ACC112 (cell line): ENCODE results near the gene TUFM.
A peak's percentile ranks its signal among the peaks of the same experiment; 100 is the strongest.
"Not testable (repeated sequence)": the region's sequence is repeated elsewhere in the genome, so short reads cannot be mapped to it uniquely, and the experiment has no call there.

Experiments used
- H2AFZ ChIP-seq: fragments of 200-600 bp; sonication (generic); one replicate; pipeline ENCODE4 v1.6.0; 2017; ENCODE audit warnings: antibody characterized with exemption, low read length; ENCODE audit not compliant: unreplicated experiment
- H3K27ac ChIP-seq: fragments of 200-600 bp; sonication (generic); 2 replicates; pipeline ENCODE4 v1.5.1; 2014; ENCODE audit warnings: low read depth, mild to moderate bottlenecking, antibody characterized with exemption, low read length, moderate library complexity
- H3K27me3 ChIP-seq: fragments of 200-600 bp; sonication (generic); 2 replicates; pipeline ENCODE4 v1.6.1; 2014; ENCODE audit warnings: mild to moderate bottlenecking, antibody characterized with exemption, low read length, moderate library complexity, mixed read lengths; ENCODE audit not compliant: insufficient read depth
- H3K36me3 ChIP-seq: fragments of 200-600 bp; sonication (generic); 2 replicates; pipeline ENCODE4 v1.6.1; 2016; ENCODE audit warnings: mild to moderate bottlenecking, antibody characterized with exemption, low read length, moderate library complexity, mixed read lengths; ENCODE audit not compliant: insufficient read depth
- H3K4me1 ChIP-seq: fragments of 200-600 bp; sonication (generic); one replicate; pipeline ENCODE4 v1.6.1; 2016; ENCODE audit warnings: low read length, mixed read lengths; ENCODE audit not compliant: insufficient read depth, unreplicated experiment, control insufficient read depth
- H3K4me3 ChIP-seq: fragments of 200-600 bp; sonication (generic); 2 replicates; pipeline ENCODE4 v1.5.1; 2014; ENCODE audit warnings: mild to moderate bottlenecking, low read depth, low read length
- H3K79me2 ChIP-seq: fragments of 200-600 bp; sonication (generic); one replicate; pipeline ENCODE4 v1.6.0; 2016; ENCODE audit warnings: low read length; ENCODE audit not compliant: control insufficient read depth, unreplicated experiment, insufficient read depth

TUFM gene

DNA sequence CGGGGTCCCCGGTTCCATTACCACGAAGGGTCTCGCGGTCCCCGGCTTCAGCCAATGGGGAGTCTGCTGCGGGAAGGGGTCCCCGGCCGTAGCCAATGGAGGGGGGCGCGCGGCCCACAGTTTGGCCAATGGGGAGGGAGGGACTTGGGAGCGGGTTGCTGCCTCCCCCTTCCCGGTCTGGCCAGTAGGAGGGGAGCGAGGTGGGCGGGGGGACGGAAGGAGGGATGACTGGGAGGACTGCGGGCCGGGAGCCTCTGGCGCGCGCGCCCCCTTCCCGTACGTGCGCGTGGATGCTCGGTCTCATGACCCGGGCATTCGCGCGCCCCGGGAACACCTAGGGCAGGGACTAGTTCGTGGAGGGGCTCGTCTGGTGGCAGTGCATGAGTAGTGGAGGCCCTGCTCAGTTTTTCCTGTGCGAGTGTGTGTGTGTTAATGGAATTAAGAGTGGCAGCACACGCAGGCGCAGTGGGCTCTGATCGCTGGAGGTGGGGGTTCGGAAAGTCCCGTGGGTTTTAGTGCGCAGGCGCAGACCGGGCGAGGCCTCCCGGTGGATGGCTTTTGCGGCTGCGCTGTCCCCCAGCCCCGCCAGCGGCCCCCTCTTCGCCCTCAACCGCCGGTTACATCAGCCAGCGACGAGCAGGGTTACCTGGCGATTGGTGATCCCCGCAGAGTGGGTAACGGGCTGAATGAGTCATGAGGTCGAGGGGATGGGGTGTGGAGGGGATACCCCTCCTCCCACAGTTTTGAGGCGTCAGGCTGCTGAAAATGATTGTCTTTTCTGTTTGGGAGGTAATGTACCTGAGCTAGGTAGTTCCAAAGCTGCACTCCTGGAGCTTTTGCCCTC lies 22.1 kb downstream of the TUFM start:
- peak overlapping the region; percentile 89 for H3K27ac ChIP-seq
- H3K36me3 ChIP-seq, result peaks cover 31% of the 10 kb centered on the region
- peak overlapping the region; percentile 99 for H3K4me3 ChIP-seq
- peaks cover 67% of the 10 kb centered on the region for H3K79me2 ChIP-seq
- no peaks in the 10 kb centered on the region for H3K27me3 ChIP-seq
- peaks cover 21% of the 10 kb centered on the region for H3K4me1 ChIP-seq
- H2AFZ ChIP-seq, result peak overlapping the region; percentile 67

DNA sequence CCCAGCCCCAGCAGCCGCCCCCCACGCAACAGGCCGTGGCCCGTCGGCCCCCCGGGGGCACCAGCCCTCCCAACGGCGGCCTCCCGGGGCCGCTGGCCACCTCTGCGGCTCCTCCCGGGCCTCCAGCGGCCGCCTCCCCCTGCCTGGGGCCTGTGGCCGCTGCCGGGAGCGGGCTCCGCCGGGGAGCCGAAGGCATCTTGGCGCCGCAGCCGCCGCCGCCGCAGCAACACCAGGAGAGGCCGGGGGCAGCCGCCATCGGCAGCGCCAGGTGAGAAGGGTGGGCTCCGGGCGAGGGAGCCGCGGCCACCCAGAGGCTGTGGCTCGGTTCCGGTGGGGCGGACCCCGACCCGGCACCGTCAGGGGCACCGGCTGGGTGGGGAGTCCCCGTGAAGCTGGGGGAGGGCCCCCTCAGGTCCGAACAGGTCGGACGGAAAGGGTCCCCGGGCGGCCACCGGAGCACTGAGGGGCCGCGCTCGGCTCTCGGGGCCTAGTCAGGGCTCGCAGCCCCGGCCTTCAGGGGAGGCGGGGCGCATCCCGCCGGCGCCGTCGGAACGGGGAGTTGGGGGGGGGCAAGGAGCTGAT lies 22.8 kb downstream of the TUFM start:
- Histone ChIP-seq H3K27ac (peak overlapping the region; percentile 89), H3K36me3 (peaks cover 28% of the 10 kb centered on the region), H3K4me1 (peaks cover 21% of the 10 kb centered on the region), H2AFZ (peak overlapping the region; percentile 47), H3K79me2 (peaks cover 60% of the 10 kb centered on the region), H3K27me3 (no peaks in the 10 kb centered on the region), H3K4me3 (peak overlapping the region; percentile 99)

DNA sequence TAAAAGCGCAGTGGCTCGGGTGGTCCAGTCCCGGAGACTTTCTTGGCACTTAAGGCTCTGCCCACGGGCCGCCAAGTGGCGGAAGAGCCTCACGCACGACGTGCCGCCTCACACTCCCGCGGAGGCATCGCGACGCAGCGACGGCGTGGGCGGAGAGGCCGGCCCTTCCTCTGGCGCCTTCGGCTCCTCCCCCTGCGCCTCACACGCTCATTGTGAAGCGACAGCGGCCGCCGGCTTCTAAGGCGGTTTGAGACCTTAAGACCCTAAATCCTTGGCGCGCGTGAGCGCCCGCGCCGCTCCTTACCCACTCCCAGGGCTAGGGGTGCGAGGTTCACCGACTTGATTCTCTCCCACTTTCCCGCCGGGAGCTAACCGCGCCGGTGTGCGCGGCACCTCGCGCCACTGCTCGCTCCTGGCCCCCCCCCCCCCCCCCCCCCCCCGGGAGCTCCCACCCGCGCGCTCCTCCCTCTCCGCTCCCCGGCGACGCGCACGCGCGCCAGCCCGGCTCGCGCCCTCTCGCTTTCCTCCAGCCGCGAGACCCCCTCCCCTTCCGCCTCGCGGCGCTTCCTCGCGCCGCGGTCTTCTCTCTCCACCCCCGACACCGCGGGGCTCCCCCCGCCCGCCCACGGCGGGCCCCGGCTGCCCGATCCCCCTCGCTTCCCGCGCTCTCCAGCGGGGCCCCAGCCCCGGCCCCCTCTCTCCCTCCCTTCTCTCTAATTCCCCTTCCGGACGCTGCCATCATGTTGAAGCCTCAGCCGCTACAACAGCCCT lies 23.4 kb downstream of the TUFM start, which contains the start of gene ATXN2L:
ATXN2L (plus strand) TSS at position 480 of the 771 bp plus-strand sequence; CDS start at position 741, 261 bp downstream.
- no peaks in the 10 kb centered on the region for H3K27me3 ChIP-seq
- H3K27ac ChIP-seq, result peak within 1 kb of the TSS; percentile 89
- H2AFZ ChIP-seq, result peak within 1 kb of the TSS; percentile 86
- H3K79me2 ChIP-seq, result peaks cover 53% of the 10 kb centered on the region
- peaks cover 23% of the 10 kb centered on the region for H3K36me3 ChIP-seq
- H3K4me1 ChIP-seq, result peaks cover 21% of the 10 kb centered on the region
- H3K4me3 ChIP-seq, result peak within 1 kb of the TSS; percentile 99

DNA sequence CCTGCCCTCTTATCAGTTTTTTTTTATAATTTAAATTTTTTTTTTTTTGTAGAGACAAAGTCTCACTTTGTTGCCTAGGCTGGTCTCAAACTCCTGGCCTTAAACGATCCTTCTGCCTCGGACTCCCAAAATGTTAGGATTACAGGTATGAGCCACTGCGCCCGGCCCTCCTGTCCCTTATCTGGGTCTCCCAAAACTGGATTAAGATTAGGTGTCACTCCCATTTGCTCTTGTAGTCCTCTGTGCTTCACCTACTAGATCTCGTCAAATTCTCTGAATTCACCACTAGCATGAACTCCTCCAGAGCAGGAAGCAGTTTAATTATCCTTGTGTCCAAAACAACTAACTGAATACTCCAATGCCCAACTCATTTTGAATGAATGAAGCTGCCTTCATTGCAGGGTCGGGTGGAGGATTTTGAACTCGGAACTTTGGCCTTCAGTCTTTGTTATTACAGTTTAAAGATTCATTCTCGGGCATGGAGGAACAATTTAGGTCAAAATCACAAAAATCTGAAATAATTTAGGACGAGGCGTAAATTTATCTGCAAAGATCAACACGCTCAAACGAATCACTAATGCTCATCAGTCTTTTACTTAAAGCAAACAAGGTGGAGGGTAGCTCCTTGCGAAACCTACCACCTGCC lies 24.2 kb downstream of the TUFM start:
- Histone ChIP-seq H2AFZ (peak overlapping the region; percentile 86), H3K79me2 (peaks cover 46% of the 10 kb centered on the region), H3K27ac (peak overlapping the region; percentile 89), H3K4me3 (peak overlapping the region; percentile 99), H3K36me3 (peaks cover 17% of the 10 kb centered on the region), H3K27me3 (no peaks in the 10 kb centered on the region), H3K4me1 (peaks cover 21% of the 10 kb centered on the region)

DNA sequence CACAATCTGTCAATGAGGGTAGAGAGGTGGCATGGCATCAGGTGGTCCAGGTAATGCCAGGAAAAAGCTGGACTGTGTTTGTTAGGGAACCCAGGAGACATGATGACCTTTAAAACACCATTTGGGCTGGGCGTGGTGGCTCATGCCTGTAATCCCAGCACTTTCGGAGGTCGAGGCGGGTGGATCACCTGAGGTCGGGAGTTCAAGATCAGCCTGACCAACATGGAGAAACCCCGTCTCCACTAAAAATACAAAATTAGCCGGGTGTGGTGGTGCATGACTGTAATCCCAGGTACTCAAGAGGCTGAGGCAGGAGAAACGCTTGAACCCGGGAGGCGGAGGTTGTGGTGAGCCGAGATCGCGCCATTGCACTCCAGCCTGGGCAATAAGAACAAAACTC lies 25.6 kb downstream of the TUFM start:
- H3K27ac ChIP-seq, result not testable (repeated sequence)
- H3K79me2 ChIP-seq, result peaks cover 32% of the 10 kb centered on the region

DNA sequence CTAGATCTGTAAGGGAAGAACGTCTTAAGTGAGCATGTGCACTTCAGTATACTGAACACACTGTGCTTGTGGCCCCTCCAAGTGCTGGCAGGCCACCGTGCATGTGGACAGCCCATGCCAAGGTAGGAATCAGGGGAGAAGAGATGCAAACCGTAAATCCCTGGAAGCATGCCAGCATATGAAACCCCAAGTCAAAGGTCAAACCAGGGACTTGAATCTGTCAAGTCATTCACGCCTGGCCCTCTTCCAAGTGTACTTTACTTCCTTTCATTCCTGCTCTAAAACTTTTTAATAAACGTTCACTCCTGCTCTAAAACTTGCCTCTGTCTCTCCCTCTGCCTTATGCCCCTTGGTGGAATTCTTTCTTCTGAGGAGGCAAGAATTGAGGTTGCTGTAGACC lies 26.1 kb downstream of the TUFM start:
- Histone ChIP-seq H3K79me2 (peaks cover 26% of the 10 kb centered on the region), H3K36me3 (peaks cover 8% of the 10 kb centered on the region; the same call in 1 of the 2 replicates), H3K27ac (no peak overlapping the region), H3K4me3 (no peak overlapping the region), H2AFZ (no peak overlapping the region), H3K4me1 (peaks cover 5% of the 10 kb centered on the region), H3K27me3 (no peaks in the 10 kb centered on the region)

More for the DNA sequence above, 25.6 kb downstream of the TUFM start:
- H3K36me3 ChIP-seq, result peaks cover 12% of the 10 kb centered on the region
- H3K27me3 ChIP-seq, H3K4me3 ChIP-seq, H2AFZ ChIP-seq: not testable (repeated sequence)
- H3K4me1 ChIP-seq, result peaks cover 10% of the 10 kb centered on the region

DNA sequence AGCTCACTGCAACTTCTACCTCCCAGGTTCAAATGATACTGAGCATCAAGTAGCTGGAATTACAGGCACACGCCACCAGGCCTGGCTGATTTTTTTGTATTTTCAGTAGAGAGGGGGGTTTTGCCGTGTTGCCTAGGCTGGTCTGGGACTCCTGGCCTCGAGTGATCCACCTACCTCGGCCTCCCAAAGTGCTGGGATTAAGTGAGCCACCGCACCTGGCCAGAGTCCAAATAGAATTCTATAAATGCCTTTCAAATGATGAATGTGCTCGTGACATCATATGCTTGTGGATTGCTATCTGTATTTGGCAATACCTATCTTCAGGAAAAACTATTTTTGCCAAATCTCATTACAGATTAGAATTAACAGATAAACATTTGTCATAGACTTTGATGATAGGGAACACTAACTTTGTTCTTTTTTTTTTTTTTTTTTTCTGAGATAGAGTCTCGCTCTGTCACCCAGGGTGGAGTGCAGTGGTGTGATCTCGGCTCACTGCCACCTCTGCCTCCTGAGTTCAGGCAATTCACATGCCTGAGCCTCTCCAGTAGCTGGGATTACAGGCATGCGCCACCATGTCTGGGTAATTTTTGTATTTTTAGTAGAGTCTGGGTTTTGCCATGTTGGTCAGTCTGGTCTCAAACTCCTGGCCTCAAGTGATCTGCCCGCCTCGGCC lies 38.6 kb downstream of the TUFM start:
- not testable (repeated sequence) for H2AFZ ChIP-seq, H3K27me3 ChIP-seq, H3K4me1 ChIP-seq, H3K27ac ChIP-seq, H3K4me3 ChIP-seq, H3K79me2 ChIP-seq, H3K36me3 ChIP-seq

DNA sequence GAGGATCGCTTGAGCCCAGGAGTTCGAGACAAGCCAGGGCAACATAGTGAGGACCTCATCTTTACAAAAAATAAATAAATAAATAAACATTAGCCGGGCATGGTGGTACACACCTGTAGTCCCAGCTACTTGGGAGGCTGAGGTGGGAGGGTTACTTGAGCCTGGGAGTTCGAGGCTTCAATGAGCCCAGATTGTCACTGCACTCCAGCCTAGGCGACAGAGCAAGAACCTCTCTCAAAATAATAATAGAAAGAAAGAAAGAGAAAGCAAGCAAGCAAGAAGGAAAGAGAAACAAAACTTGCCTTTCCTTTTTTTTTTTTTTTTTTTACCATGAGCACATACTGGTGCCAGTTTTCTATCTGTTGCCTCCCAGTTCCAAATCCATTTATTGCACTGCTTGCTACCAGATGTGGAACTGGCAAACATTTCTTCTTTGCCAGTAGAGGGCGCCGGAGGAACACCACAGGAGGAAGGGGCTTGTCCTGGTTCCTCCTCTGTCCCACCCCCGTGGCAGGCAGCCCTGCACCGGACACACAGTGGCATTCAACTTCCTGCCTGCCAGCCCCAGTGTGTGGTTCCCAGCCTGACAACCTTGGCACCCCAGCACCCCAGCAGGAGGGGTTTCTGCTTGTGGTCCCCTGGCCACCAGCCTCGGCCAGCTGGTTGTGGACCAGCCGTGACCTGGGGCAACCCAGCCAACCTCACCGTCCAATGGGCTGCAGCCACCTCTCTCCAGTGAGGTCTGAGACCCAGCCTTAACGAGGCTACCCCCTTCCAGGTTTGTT lies 43.7 kb downstream of the TUFM start:
- not testable (repeated sequence) for H3K27ac ChIP-seq, H3K36me3 ChIP-seq, H3K4me1 ChIP-seq, H3K79me2 ChIP-seq, H3K27me3 ChIP-seq, H2AFZ ChIP-seq, H3K4me3 ChIP-seq
